SU-DHL-6 (cell line): ENCODE results near the gene STKLD1.

Source experiments
- H2AFZ ChIP-seq: fragments of 200-600 bp; sonication (generic); 2 replicates; pipeline ENCODE4 v1.6.1; 2014; ENCODE audit warnings: low read depth, mild to moderate bottlenecking, moderate library complexity, mixed read lengths, antibody characterized with exemption, low read length; ENCODE audit not compliant: severe bottlenecking
- H3F3A ChIP-seq: fragments of 200-600 bp; shearing (Covaris generic); 2 replicates; pipeline ENCODE4 v1.6.0; 2016; ENCODE audit warnings: antibody characterized with exemption, mild to moderate bottlenecking; ENCODE audit not compliant: insufficient read depth
- H3K27ac ChIP-seq: fragments of 200-600 bp; sonication (generic); 2 replicates; pipeline ENCODE4 v1.5.1; 2016; ENCODE audit warnings: low read depth, mild to moderate bottlenecking, low read length, moderate library complexity, mixed read lengths
- H3K27me3 ChIP-seq: fragments of 200-600 bp; sonication (generic), shearing (Covaris generic); 2 replicates; pipeline ENCODE4 v1.6.0; 2014; ENCODE audit warnings: mild to moderate bottlenecking, low read length
- H3K36me3 ChIP-seq: fragments of 200-600 bp; sonication (generic); 2 replicates; pipeline ENCODE4 v1.6.1; 2014; ENCODE audit warnings: mild to moderate bottlenecking, low read length, mixed read lengths
- H3K4me2 ChIP-seq: fragments of 300-600, 200-600 bp; shearing (Covaris generic), sonication (generic); 2 replicates; pipeline ENCODE4 v1.6.0; 2014; ENCODE audit warnings: low read length, low read depth, mild to moderate bottlenecking; ENCODE audit not compliant: poor library complexity, severe bottlenecking
- H3K4me3 ChIP-seq: fragments of 200-600 bp; sonication (generic); 2 replicates; pipeline ENCODE4 v1.5.1; 2014; ENCODE audit warnings: antibody characterized with exemption, low read length, mild to moderate bottlenecking, mixed read lengths; ENCODE audit not compliant: insufficient read depth, poor library complexity, severe bottlenecking
- H3K79me2 ChIP-seq: fragments of 200-600 bp; sonication (generic); 2 replicates; pipeline ENCODE4 v1.6.1; 2014; ENCODE audit warnings: mild to moderate bottlenecking, low read length, moderate library complexity; ENCODE audit not compliant: insufficient read depth
- H3K9ac ChIP-seq: fragments of 200-600 bp; sonication (generic); 2 replicates; pipeline ENCODE4 v1.7.0; 2014; ENCODE audit warnings: mild to moderate bottlenecking, low read length
- H3K9me2 ChIP-seq: fragments of 200-600 bp; sonication (generic); replicated peaks from 2 replicates; pipeline ENCODE4 v1.6.1; 2014; ENCODE audit warnings: low read length; ENCODE audit not compliant: insufficient read depth
- H3K9me3 ChIP-seq: fragments of 200-600 bp; sonication (generic); 2 replicates; pipeline ENCODE4 v1.6.1; 2014; ENCODE audit warnings: low read length, mixed read lengths; ENCODE audit not compliant: insufficient read depth
- H4K20me1 ChIP-seq: fragments of 200-600 bp; sonication (generic); 2 replicates; pipeline ENCODE4 v1.6.1; 2014; ENCODE audit warnings: low read depth, mild to moderate bottlenecking, antibody characterized with exemption, low read length, moderate library complexity, mixed read lengths
- CTCF ChIP-seq: fragments of 200-600 bp; sonication (generic); IDR thresholded peaks from one replicate; pipeline ENCODE4 v1.5.1; 2017; ENCODE audit warnings: antibody characterized with exemption, mild to moderate bottlenecking, low read length, moderate library complexity; ENCODE audit not compliant: insufficient read depth, poor library complexity, severe bottlenecking
- EZH2phosphoT487 ChIP-seq: fragments of 200-600 bp; sonication (generic), shearing (Covaris generic); conservative IDR thresholded peaks from 2 replicates; pipeline ENCODE4 v1.6.1; 2018; ENCODE audit warnings: mild to moderate bottlenecking, antibody characterized with exemption, low read length, moderate library complexity, mixed read lengths

Gene STKLD1

DNA sequence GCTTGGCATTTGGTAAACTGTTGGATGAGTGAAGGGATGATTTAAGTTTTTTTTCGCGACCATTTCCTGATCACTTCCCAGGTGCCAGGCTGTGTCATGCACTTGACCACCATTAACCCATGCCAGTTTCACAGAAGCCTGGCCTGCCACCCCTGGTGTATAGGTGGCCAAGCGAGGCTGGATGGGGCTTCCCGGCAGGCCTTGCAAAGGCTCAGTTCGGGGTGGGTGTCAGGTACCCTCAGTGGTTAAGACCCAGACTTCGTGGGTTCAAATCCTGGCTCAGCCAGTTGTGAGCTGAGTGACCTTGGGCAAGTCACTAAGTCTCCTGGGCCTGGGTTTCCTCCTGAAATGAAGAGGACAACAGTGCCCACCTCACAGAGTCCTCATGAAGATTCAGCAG, 30.6 kb upstream of the STKLD1 start:
- Histone ChIP-seq H3K36me3 (peaks cover 21% of the 10 kb centered on the region), H2AFZ (no peak overlapping the region), H3K4me2 (no peak overlapping the region), H3K9me2 (no peaks in the 10 kb centered on the region), H3K79me2 (peaks cover 40% of the 10 kb centered on the region), H3F3A (peaks cover 22% of the 10 kb centered on the region), H3K27ac (no peak overlapping the region), H4K20me1 (no peaks in the 10 kb centered on the region; the same call in 1 of the 2 replicates), H3K9ac (no peak overlapping the region), H3K9me3 (no peaks in the 10 kb centered on the region), H3K4me3 (no peak overlapping the region), H3K27me3 (no peaks in the 10 kb centered on the region)
- no peak for TF ChIP-seq EZH2phosphoT487
- no peak for TF ChIP-seq CTCF

GRCh38 chr9:133346021-133346785, 30.0 kb upstream of the STKLD1 start:
- H3K36me3 ChIP-seq: peaks cover 27% of the 10 kb centered on the region
- H3K27me3 ChIP-seq: no peaks in the 10 kb centered on the region
- no peaks in the 10 kb centered on the region; the same call in 1 of the 2 replicates for H4K20me1 ChIP-seq
- no peak overlapping the region for H2AFZ ChIP-seq
- H3F3A ChIP-seq: peaks cover 28% of the 10 kb centered on the region
- H3K4me2 ChIP-seq: peak overlapping the region; percentile 63
- H3K9me2 ChIP-seq: no peaks in the 10 kb centered on the region
- H3K79me2 ChIP-seq: peaks cover 40% of the 10 kb centered on the region
- no peaks in the 10 kb centered on the region for H3K9me3 ChIP-seq
- TF ChIP-seq EZH2phosphoT487: no peak
- TF ChIP-seq CTCF: no peak
- H3K9ac ChIP-seq: peak overlapping the region; percentile 100
- H3K4me3 ChIP-seq: peak overlapping the region; percentile 99
- H3K27ac ChIP-seq: no peak overlapping the region

DNA sequence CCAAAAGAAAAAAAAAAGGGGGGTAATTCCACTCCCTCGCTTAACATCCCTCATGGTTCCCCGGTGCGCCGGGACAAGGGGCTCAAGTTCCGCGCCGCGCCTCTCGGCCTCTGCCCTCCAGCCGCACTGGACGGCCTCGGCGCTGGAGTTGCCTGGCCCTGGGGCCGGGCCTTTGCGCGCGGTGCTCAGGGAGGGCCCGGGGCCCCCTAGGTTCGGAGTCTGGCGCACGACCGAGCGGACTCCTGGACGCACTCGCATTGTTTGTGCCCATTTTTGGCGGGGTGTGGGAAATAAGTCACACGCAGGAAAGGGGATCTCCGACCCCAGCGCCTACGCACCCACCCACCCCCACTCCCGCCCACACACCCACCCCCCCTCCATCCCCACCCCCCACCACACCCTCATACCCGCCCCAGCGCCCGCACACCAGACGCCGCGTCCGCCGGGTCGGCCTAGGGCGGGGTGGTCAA, 28.6 kb upstream of the STKLD1 start:
- H4K20me1 ChIP-seq: no peaks in the 10 kb centered on the region; the same call in 1 of the 2 replicates

More for the DNA sequence above, 28.6 kb upstream of the STKLD1 start:
- Histone ChIP-seq H2AFZ (no peak overlapping the region), H3K4me3 (peak overlapping the region; percentile 99), H3K36me3 (peaks cover 34% of the 10 kb centered on the region), H3K27me3 (no peaks in the 10 kb centered on the region), H3K79me2 (peaks cover 40% of the 10 kb centered on the region), H3K27ac (peak overlapping the region; percentile 92), H3F3A (peaks cover 42% of the 10 kb centered on the region), H3K4me2 (peak overlapping the region; percentile 63), H3K9me3 (no peaks in the 10 kb centered on the region), H3K9ac (peak overlapping the region; percentile 100), H3K9me2 (no peaks in the 10 kb centered on the region)
- TF ChIP-seq CTCF (no peak), EZH2phosphoT487 (no peak)
